Brain microvascular endothelial cell (primary cell): ENCODE results near the gene ESPN.
"Not testable (repeated sequence)": the region's sequence is repeated elsewhere in the genome, so short reads cannot be mapped to it uniquely, and the experiment has no call there.

Experiments used
- DNase-seq: peaks from one replicate; pipeline ENCODE4 v3.0.0-alpha.2; 2020
- H3K27ac ChIP-seq: fragments of 250-450 bp; sonication (Bioruptor Pico); 2 replicates; pipeline ENCODE4 v1.5.1; 2020; ENCODE audit warnings: mild to moderate bottlenecking, moderate library complexity
- H3K27me3 ChIP-seq: fragments of 250-450 bp; sonication (Bioruptor Pico); replicated peaks from 2 replicates; pipeline ENCODE4 v1.5.1; 2020; ENCODE audit warnings: mild to moderate bottlenecking
- H3K36me3 ChIP-seq: fragments of 250-450 bp; sonication (Bioruptor Pico); replicated peaks from 2 replicates; pipeline ENCODE4 v1.5.1; 2020; ENCODE audit warnings: mild to moderate bottlenecking
- H3K4me3 ChIP-seq: 2 replicates; pipeline ENCODE4 v1.5.1; 2011; ENCODE audit warnings: low read depth, mild to moderate bottlenecking, control low read depth, low read length, moderate library complexity
- CTCF ChIP-seq: IDR thresholded peaks from 2 replicates; pipeline ENCODE4 v1.5.1; 2011; ENCODE audit warnings: low read depth, mild to moderate bottlenecking, moderate library complexity, low read length, control low read depth, inconsistent platforms; ENCODE audit errors: missing control alignments
- in situ Hi-C: cut with HindIII; loops from 2 replicates; pipeline ENCODE4 v1.10.0; 2017; ENCODE audit warnings: low sequenced_read_pairs, low pct_ligation_motif_present

Gene ESPN

GRCh38 chr1:6444377-6444776, 19.8 kb downstream of the ESPN start:
- no peak for TF ChIP-seq CTCF
- Histone ChIP-seq H3K27me3 (peaks cover 36% of the 10 kb centered on the region), H3K36me3 (no peaks in the 10 kb centered on the region), H3K4me3 (no peak overlapping the region), H3K27ac (no peak overlapping the region)
- in situ Hi-C loops: no loop called here
- DNase-seq: no peak

GRCh38 chr1:6445062-6445763, 20.6 kb downstream of the ESPN start:
- H3K27ac ChIP-seq: no peak overlapping the region
- no peak for DNase-seq
- in situ Hi-C loops: no loop called here

GRCh38 chr1:6445929-6446328, 21.4 kb downstream of the ESPN start:
- DNase-seq: not testable (repeated sequence)
- peaks cover 48% of the 10 kb centered on the region for H3K27me3 ChIP-seq

More at GRCh38 chr1:6445062-6445763, 20.6 kb downstream of the ESPN start:
- Histone ChIP-seq H3K4me3 (no peak overlapping the region), H3K36me3 (no peaks in the 10 kb centered on the region), H3K27me3 (peaks cover 43% of the 10 kb centered on the region)
- peak; percentile 72 for TF ChIP-seq CTCF

GRCh38 chr1:6446665-6447015, 22.1 kb downstream of the ESPN start:
- H3K27me3 ChIP-seq: peaks cover 51% of the 10 kb centered on the region
- H3K4me3 ChIP-seq: no peak overlapping the region

More at GRCh38 chr1:6445929-6446328, 21.4 kb downstream of the ESPN start:
- H3K36me3 ChIP-seq, H3K4me3 ChIP-seq, H3K27ac ChIP-seq, in situ Hi-C loops: not testable (repeated sequence)

GRCh38 chr1:6447016-6447817, 22.6 kb downstream of the ESPN start:
- in situ Hi-C loops: no loop called here
- no peak for DNase-seq
- H3K4me3 ChIP-seq: no peak overlapping the region
- peaks cover 54% of the 10 kb centered on the region for H3K27me3 ChIP-seq
- TF ChIP-seq CTCF: no peak
- H3K27ac ChIP-seq: no peak overlapping the region
- no peaks in the 10 kb centered on the region for H3K36me3 ChIP-seq

More at GRCh38 chr1:6446665-6447015, 22.1 kb downstream of the ESPN start:
- Histone ChIP-seq H3K27ac (no peak overlapping the region), H3K36me3 (no peaks in the 10 kb centered on the region)
- TF ChIP-seq CTCF: no peak
- in situ Hi-C loops: no loop called here
- no peak for DNase-seq
